Transverse colon (tissue), 3 donors: ENCODE measurements around the gene UCN3.
"Not testable (repeated sequence)": the region's sequence is repeated elsewhere in the genome, so short reads cannot be mapped to it uniquely, and the experiment has no call there.

ENCODE experiments used
- CTCF ChIP-seq, 5 experiments: fragments of 200-600 bp in 3 of 5; fragments of 450-650 bp in 2 of 5; sonication (generic) in 3 of 5; IDR thresholded peaks; 1 replicate in 2 of 5; 2 replicates in 3 of 5; pipeline ENCODE4 v1.5.1; 2016 to 2017; ENCODE audit warnings: antibody characterized with exemption in 5 of 5, inconsistent platforms in 3 of 5, mild to moderate bottlenecking in 2 of 5, moderate library complexity in 1 of 5
- EP300 ChIP-seq: sonication (generic); formaldehyde crosslinking; IDR thresholded peaks from one replicate; pipeline ENCODE4 v1.6.1; 2017; ENCODE audit warnings: antibody characterized with exemption, low read depth
- POLR2A ChIP-seq: fragments of 450-650 bp; IDR thresholded peaks from one replicate; pipeline ENCODE4 v1.6.1; 2016; ENCODE audit warnings: antibody characterized with exemption, mild to moderate bottlenecking, moderate library complexity

- not testable (repeated sequence) for TF ChIP-seq CTCF (IDR thresholded peaks at IDR 0.05); POLR2A; EP300
Measured at GRCh38 chr10:5410787-5411186, 46.0 kb downstream of the UCN3 start.
